Heart left ventricle (tissue), 16 donors: ENCODE data around the gene ATG4A. TPM values are rescaled to one million over a fixed set of nuclear protein-coding genes. Genes with fewer than 3 reads are reported as not detected.

ENCODE experiments used
- ATAC-seq, 4 donors: fragments of 200-7000 bp; cut with Tn5 transposase; one replicate each; pipeline ENCODE4 v1.9.1; 2020 to 2022; ENCODE audit warnings: moderate library complexity in 4 of 4, mild to moderate bottlenecking in 3 of 4, moderate number of reproducible peaks in 1 of 4
- DNase-seq, 5 donors: peaks; one replicate each; pipeline ENCODE4 v3.0.0-alpha.2; 2020
- H3K27ac ChIP-seq, 12 donors: fragments of 200-600 bp; sonication (generic) in 4 of 12; one replicate each; pipeline versions ENCODE4 v1.5.0 to v1.8.0; 2016 to 2022; ENCODE audit warnings: mild to moderate bottlenecking in 2 of 12
- H3K27me3 ChIP-seq, 9 donors: fragments of 200-600 bp; sonication (generic) in 2 of 9; one replicate each; pipeline versions ENCODE4 v1.5.1 to v1.8.0; 2016 to 2022; ENCODE audit warnings: mild to moderate bottlenecking in 3 of 9
- H3K36me3 ChIP-seq, 9 donors: fragments of 200-600 bp; sonication (generic) in 2 of 9; one replicate each; pipeline versions ENCODE4 v1.5.0 to v1.8.0; 2018 to 2022; ENCODE audit warnings: mild to moderate bottlenecking in 2 of 9
- H3K4me1 ChIP-seq, 12 donors: fragments of 200-600 bp; sonication (generic) in 4 of 12; one replicate each; pipeline versions ENCODE4 v1.5.0 to v1.8.0; 2016 to 2022; ENCODE audit warnings: mild to moderate bottlenecking in 3 of 12
- H3K4me3 ChIP-seq, 12 donors: fragments of 200-600 bp; sonication (generic) in 4 of 12; one replicate each; pipeline versions ENCODE4 v1.5.0 to v1.8.0; 2017 to 2022; ENCODE audit warnings: mild to moderate bottlenecking in 9 of 12, moderate library complexity in 4 of 12
- H3K9me3 ChIP-seq, 12 donors: fragments of 200-600 bp; sonication (generic) in 4 of 12; one replicate each; pipeline versions ENCODE4 v1.5.0 to v1.8.0; 2016 to 2022; ENCODE audit warnings: mild to moderate bottlenecking in 1 of 12
- POLR2A ChIP-seq, 2 donors: fragments of 450-650 bp; IDR thresholded peaks; one replicate each; pipeline ENCODE4 v1.6.1; 2017; ENCODE audit warnings: antibody characterized with exemption in 2 of 2, mild to moderate bottlenecking in 2 of 2, moderate library complexity in 2 of 2
- WGBS, 4 donors: extraction: QIAGEN DNeasy Blood & Tissue Kit in 2 of 4; methylation state at CpG; one replicate each; pipeline versions ENCODE4 v1.1.5 to v1.1.7; 2013 to 2018; 5-methylcytosine and 5-hydroxymethylcytosine counted together
- intact Hi-C, 10 donors: fragments of 100-400 bp; cut with DNase I; formaldehyde crosslinking; loops; one replicate each; pipeline versions ENCODE4 v1.11.1 to v1.14.2; 2022
- polyA plus RNA-seq, 2 donors: library from polyadenylated mRNA; stranded (reverse); fragments of 200-250 nt; gene quantifications; one replicate each; pipeline ENCODE4 v1.2.3, GENCODE V29; 2013
- total RNA-seq, 9 donors: library from RNA; depleted of rRNA in 2 of 9; stranded (reverse); fragments of >200 nt in 2 of 9; fragmentation: NEBNext Ultra II Directional in 3 of 9; extraction: Animal tissue kit (Norgen Biotek cat#: 25700) in 3 of 9; gene quantifications; one replicate each; pipeline versions ENCODE4 v1.1.0 to v1.2.4, GENCODE V29; 2016 to 2023
- TF ChIP-seq, protein P1 (sequence below), 12 donors: fragments of 200-600 bp; sonication (generic) in 4 of 12; IDR thresholded peaks; one replicate each; pipeline versions ENCODE4 v1.5.0 to v1.8.0; 2018 to 2022; ENCODE audit warnings: antibody characterized with exemption in 12 of 12, mild to moderate bottlenecking in 5 of 12
- donor health status: ischemic (EF 13 %, LVEDD 7.1; RV severe dilation, severe dysfunction).
- donor health status: healthy with polysubstance abuse.
- donor health status: DM: no; HTN: yes; CAD: no.
- donor health status: DM: no; HTN: no; CAD: no.
- donor health status: ischemic (EF 25% LVEDD 6.9; RV normal size, moderate dysfunction).
- donor health status: ischemic (EF 25% LVEDD 5.7; RV mildly dilated, moderate dysfunction).
- donor health status: healthy.
- donor health status: DM: yes; HTN: yes; CAD: no.
- donor health status: ischemic (EF 35%, LVEDD 5.7; RV mildly dilated, moderate dysfunction).
- donor health status: nonischemic (EF 11% LVEDD 7.7; RV severe dilation, severe dysfunction).
- donor health status: DM: yes; HTN: yes; CAD: no.
- donor health status: PGD.
- donor health status: ischemic (EF 29% LVEDD 5.4; RV normal size, mild dysfunction).
- donor health status: nonischemic (EF 23%, LVEDD 6.1; RV moderate dilation, normal function).

The ATG4A gene
- total and polyA plus RNA-seq, 11 donors, result 11.0 to 22.7 (median 18.0) TPM

DNA sequence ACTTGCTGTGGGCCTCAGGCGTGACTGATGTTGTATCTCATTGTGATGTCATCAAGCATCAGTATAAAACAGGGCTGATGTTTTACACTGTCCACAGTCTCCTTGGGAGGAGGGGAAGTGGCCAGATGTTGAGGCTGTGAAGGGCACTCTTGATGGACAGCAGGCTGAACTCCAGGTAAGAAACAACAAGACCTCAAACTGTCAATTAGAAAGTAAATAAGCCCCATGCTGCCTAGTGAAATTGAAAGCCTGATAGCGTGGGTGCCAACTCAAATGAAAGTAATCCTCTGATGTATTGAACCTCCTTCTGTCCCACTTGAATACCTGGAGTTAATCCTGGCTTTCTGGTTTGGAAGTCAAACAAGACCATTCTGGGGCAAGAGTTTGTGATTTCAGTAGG is 27.0 kb upstream of the ATG4A start:
- Histone ChIP-seq H3K27me3 (peaks cover 0 to 45% (median 0%) of the 10 kb centered on the region in 9 donors), H3K4me3 (no peak overlapping the region), H3K9me3 (no peaks in the 10 kb centered on the region), H3K27ac (no peak overlapping the region), H3K4me1 (no peaks in the 10 kb centered on the region), H3K36me3 (no peaks in the 10 kb centered on the region)
- WGBS, 4 donors, result 63 to 97% (median 85%) methylated on average over 2 of the region's 2 CpGs
- no peak for ATAC-seq
- intact Hi-C loops, result no loop called here
- TF ChIP-seq POLR2A (IDR thresholded peaks at IDR 0.05), result no peak
- TF ChIP-seq, protein P1, sequence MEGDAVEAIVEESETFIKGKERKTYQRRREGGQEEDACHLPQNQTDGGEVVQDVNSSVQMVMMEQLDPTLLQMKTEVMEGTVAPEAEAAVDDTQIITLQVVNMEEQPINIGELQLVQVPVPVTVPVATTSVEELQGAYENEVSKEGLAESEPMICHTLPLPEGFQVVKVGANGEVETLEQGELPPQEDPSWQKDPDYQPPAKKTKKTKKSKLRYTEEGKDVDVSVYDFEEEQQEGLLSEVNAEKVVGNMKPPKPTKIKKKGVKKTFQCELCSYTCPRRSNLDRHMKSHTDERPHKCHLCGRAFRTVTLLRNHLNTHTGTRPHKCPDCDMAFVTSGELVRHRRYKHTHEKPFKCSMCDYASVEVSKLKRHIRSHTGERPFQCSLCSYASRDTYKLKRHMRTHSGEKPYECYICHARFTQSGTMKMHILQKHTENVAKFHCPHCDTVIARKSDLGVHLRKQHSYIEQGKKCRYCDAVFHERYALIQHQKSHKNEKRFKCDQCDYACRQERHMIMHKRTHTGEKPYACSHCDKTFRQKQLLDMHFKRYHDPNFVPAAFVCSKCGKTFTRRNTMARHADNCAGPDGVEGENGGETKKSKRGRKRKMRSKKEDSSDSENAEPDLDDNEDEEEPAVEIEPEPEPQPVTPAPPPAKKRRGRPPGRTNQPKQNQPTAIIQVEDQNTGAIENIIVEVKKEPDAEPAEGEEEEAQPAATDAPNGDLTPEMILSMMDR (IDR thresholded peaks at IDR 0.05), result no peak
- no peak for DNase-seq

DNA sequence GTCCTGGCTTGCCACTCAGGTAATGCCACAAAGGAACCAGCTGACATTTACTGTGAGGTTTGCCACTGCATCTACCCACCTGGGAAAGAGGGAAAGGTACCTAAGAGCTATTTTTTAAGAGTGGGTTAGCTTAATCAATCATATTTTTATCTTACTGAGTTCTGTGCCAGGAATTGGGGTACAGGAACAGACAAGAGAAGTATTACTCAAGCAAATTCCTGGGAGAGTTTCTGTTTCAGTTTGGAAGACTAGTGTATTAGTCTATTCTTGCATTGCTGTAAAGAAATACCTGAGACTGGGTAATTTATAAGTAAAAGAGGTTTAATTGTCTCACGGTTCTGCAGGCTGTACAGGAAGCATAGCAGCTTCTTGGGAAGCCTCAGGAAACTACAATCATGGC is 23.5 kb upstream of the ATG4A start:
- H3K4me1 ChIP-seq, result no peaks in the 10 kb centered on the region
- TF ChIP-seq POLR2A (IDR thresholded peaks at IDR 0.05), result no peak
- TF ChIP-seq, protein P1 (IDR thresholded peaks at IDR 0.05), result no peak
- peaks cover 0 to 40% (median 0%) of the 10 kb centered on the region in 9 donors for H3K27me3 ChIP-seq
- H3K36me3 ChIP-seq, result no peaks in the 10 kb centered on the region
- H3K27ac ChIP-seq, result no peak overlapping the region
- ATAC-seq (no peak), DNase-seq (no peak)
- no peaks in the 10 kb centered on the region for H3K9me3 ChIP-seq
- WGBS, 4 donors, result 44 to 70% (median 55%) methylated on average over 1 of the region's 1 CpG
- no peak overlapping the region for H3K4me3 ChIP-seq
- intact Hi-C loops, result no loop called here

DNA sequence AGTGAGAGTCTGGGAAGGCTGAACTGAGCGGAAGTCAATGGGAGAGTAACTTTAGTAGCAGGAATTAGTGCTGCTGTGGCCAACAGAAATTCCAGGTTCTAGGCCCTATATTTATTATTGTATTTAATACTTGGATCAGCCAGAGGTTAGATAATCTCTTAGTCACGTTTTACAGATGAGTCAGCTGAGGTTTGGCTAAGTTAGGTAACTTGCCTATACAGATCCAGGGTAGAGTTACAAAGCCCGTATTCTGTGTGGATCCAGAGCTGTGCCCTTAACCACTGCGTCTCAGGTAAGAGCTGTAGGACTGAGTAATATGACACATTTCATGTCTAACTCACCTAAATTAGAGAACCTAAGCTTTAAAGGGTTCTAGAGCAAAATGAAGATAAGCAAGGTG is 20.7 kb upstream of the ATG4A start:
- Histone ChIP-seq H3K36me3 (no peaks in the 10 kb centered on the region), H3K27ac (no peak overlapping the region), H3K4me3 (no peak overlapping the region), H3K9me3 (no peaks in the 10 kb centered on the region), H3K4me1 (no peaks in the 10 kb centered on the region), H3K27me3 (peaks cover 0 to 44% (median 0%) of the 10 kb centered on the region in 9 donors)
- WGBS, 4 donors, result 57 to 92% (median 66%) methylated on average over 4 of the region's 4 CpGs
- DNase-seq (no peak), ATAC-seq (no peak)
- intact Hi-C loops, result loop anchor here in 3 of 10 donors (5.0 to 10.0 kb wide), 2 partner anchors 46 to 49 kb away; no protein-coding TSS in a partner anchor
- TF ChIP-seq, protein P1 (IDR thresholded peaks at IDR 0.05), result no peak
- no peak for TF ChIP-seq POLR2A (IDR thresholded peaks at IDR 0.05)

DNA sequence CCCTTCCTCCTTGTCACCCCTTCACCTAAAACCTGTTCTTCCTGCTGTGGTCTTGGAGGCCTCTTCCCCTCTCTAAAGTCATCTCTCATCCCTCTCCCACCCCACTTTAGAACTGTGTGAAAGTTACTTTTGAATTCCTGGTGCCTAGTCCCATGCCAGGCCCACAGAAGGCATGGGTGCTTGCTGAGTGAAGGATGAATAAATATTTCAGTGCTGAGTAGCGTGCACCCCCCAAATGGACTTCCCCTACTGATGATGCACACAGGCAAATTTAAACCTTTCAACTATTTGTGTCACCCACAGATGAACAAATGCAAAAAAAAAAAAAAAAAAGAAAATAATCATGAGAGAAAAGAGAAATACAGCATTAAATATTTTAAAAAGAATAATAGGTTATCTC is 20.0 kb upstream of the ATG4A start:
- 74 to 100% (median 85%) methylated on average over 1 of the region's 1 CpG for WGBS, 4 donors
- H3K27ac ChIP-seq, result no peak overlapping the region
- DNase-seq (no peak), ATAC-seq (no peak)
- H3K9me3 ChIP-seq, result no peaks in the 10 kb centered on the region
- no peak overlapping the region for H3K4me3 ChIP-seq
- intact Hi-C loops, result loop anchor here in 3 of 10 donors (5.0 to 10.0 kb wide), 2 partner anchors 47 to 49 kb away; no protein-coding TSS in a partner anchor
- H3K36me3 ChIP-seq, result no peaks in the 10 kb centered on the region
- peaks cover 0 to 42% (median 0%) of the 10 kb centered on the region in 9 donors for H3K27me3 ChIP-seq
- H3K4me1 ChIP-seq, result no peaks in the 10 kb centered on the region
- TF ChIP-seq, protein P1 (IDR thresholded peaks at IDR 0.05), result no peak
- no peak for TF ChIP-seq POLR2A (IDR thresholded peaks at IDR 0.05)
